Keratinocyte (primary cell): ENCODE results near the gene EXD3. TPM values are rescaled to one million over a fixed set of nuclear protein-coding genes. Genes with fewer than 3 reads are reported as not detected.

ENCODE experiments used
- DNase-seq: peaks from one replicate; pipeline ENCODE4 v3.0.0-alpha.2; 2011; ENCODE audit warnings: low read depth, missing footprints, low spot score
- FAIRE-seq: peaks from 2 replicates; lab custom pipeline; 2011; peaks lifted over from hg19 to GRCh38; lab: Jason Lieb, UNC
- H2AFZ ChIP-seq: 2 replicates; pipeline ENCODE4 v1.6.0; 2012; ENCODE audit warnings: low read length, control low read depth, inconsistent platforms; ENCODE audit not compliant: control insufficient read depth
- H3K27ac ChIP-seq: 2 replicates; pipeline ENCODE4 v1.5.1; 2011; ENCODE audit warnings: low read length; ENCODE audit not compliant: control insufficient read depth, insufficient read depth
- H3K27me3 ChIP-seq: 3 replicates; pipeline ENCODE4 v1.6.0; 2011; ENCODE audit warnings: low read length; ENCODE audit not compliant: control insufficient read depth, insufficient read depth; ENCODE audit errors: extremely low read depth
- H3K36me3 ChIP-seq, 2 experiments: 2 replicates in 1 of 2; 3 replicates in 1 of 2; pipeline ENCODE4 v1.5.1; 2011; ENCODE audit warnings: low read length in 2 of 2, mild to moderate bottlenecking in 1 of 2; ENCODE audit not compliant: control insufficient read depth in 2 of 2, insufficient read depth in 2 of 2; ENCODE audit errors: extremely low read depth in 1 of 2
- H3K4me1 ChIP-seq: 3 replicates; pipeline ENCODE4 v1.5.1; 2011; ENCODE audit warnings: low read length; ENCODE audit not compliant: control insufficient read depth, insufficient read depth; ENCODE audit errors: extremely low read depth
- H3K4me2 ChIP-seq: 3 replicates; pipeline ENCODE4 v1.6.0; 2011; ENCODE audit warnings: low read depth, low read length; ENCODE audit not compliant: control insufficient read depth, insufficient read depth; ENCODE audit errors: extremely low read depth
- H3K4me3 ChIP-seq, 3 experiments: fragments of 200-600 bp in 1 of 3; sonication (generic) in 1 of 3; 2 replicates in 2 of 3; 3 replicates in 1 of 3; pipeline ENCODE4 v1.5.1; 2011 to 2016; ENCODE audit warnings: low read length in 3 of 3, mild to moderate bottlenecking in 3 of 3, control low read depth in 2 of 3, inconsistent platforms in 1 of 3, low read depth in 1 of 3, mixed read lengths in 1 of 3, mixed run types in 1 of 3, moderate library complexity in 1 of 3; ENCODE audit not compliant: control insufficient read depth in 2 of 3, insufficient read depth in 2 of 3; ENCODE audit errors: extremely low read depth in 1 of 3
- H3K79me2 ChIP-seq: 2 replicates; pipeline ENCODE4 v1.6.0; 2012; ENCODE audit warnings: low read length; ENCODE audit not compliant: control insufficient read depth, insufficient read depth
- H3K9ac ChIP-seq: 3 replicates; pipeline ENCODE4 v1.6.0; 2011; ENCODE audit warnings: low read length; ENCODE audit not compliant: control insufficient read depth, insufficient read depth; ENCODE audit errors: extremely low read depth
- H3K9me1 ChIP-seq: 3 replicates; pipeline ENCODE4 v1.6.0; 2011; ENCODE audit warnings: low read length; ENCODE audit not compliant: control insufficient read depth, insufficient read depth; ENCODE audit errors: extremely low read depth
- H3K9me3 ChIP-seq: 2 replicates; pipeline ENCODE4 v1.5.1; 2012; ENCODE audit warnings: low read depth, low read length; ENCODE audit not compliant: control insufficient read depth
- H4K20me1 ChIP-seq: 3 replicates; pipeline ENCODE4 v1.6.0; 2011; ENCODE audit warnings: low read length; ENCODE audit not compliant: control insufficient read depth, insufficient read depth; ENCODE audit errors: extremely low read depth
- CTCF ChIP-seq, 3 experiments: IDR thresholded peaks in 1 of 3; conservative IDR thresholded peaks in 1 of 3; optimal IDR thresholded peaks in 1 of 3; 2 replicates in 2 of 3; 3 replicates in 1 of 3; pipeline versions ENCODE3 to v1.5.1; 2011; ENCODE audit warnings: low read length in 3 of 3, mild to moderate bottlenecking in 3 of 3, moderate library complexity in 2 of 3, control low read depth in 1 of 3, inconsistent platforms in 1 of 3; ENCODE audit not compliant: insufficient read depth in 2 of 3; ENCODE audit errors: extremely low read depth in 1 of 3
- EZH2 ChIP-seq: IDR thresholded peaks from one replicate; pipeline ENCODE4 v1.6.1; 2012; ENCODE audit warnings: inconsistent platforms, mild to moderate bottlenecking, low read length, moderate library complexity
- dilution Hi-C: fragments of 300-500 bp; cut with MboI; formaldehyde crosslinking; loops from one replicate; pipeline ENCODE4 v1.7.0; 2020; ENCODE audit warnings: low sequenced_read_pairs; ENCODE audit not compliant: extremely low pct_ligation_motif_present
- polyA plus RNA-seq, 5 experiments: library from polyadenylated mRNA; depleted of rRNA in 3 of 5; stranded (reverse) in 3 of 5; stranded (forward) in 1 of 5; unstranded in 1 of 5; fragments of >200 nt; gene quantifications; 1 replicate in 1 of 5; 2 replicates in 3 of 5; 3 replicates in 1 of 5; pipeline versions ENCODE4 v1.2.1 to v1.2.3, GENCODE V29; 2011 to 2012; ENCODE audit warnings: missing spikeins in 2 of 5, low read depth in 1 of 5, low replicate concordance in 1 of 5

The EXD3 gene
- polyA plus RNA-seq, 1 donor (not counting 4 experiments of a cell fraction or from before 2014, with no cell fraction given): 1.5 TPM

- Histone ChIP-seq H3K27ac (no peak overlapping the region), H4K20me1 (no peaks in the 10 kb centered on the region), H3K27me3 (no peaks in the 10 kb centered on the region), H3K79me2 (no peaks in the 10 kb centered on the region), H2AFZ (no peak overlapping the region), H3K4me3 (no peak overlapping the region), H3K9me1 (no peaks in the 10 kb centered on the region), H3K4me1 (no peaks in the 10 kb centered on the region), H3K36me3 (no peaks in the 10 kb centered on the region), H3K9ac (no peak overlapping the region), H3K4me2 (no peak overlapping the region), H3K9me3 (no peaks in the 10 kb centered on the region)
- TF ChIP-seq EZH2 (no peak), CTCF (optimal IDR thresholded peaks at IDR 0.05 in 1 of 3, IDR thresholded peaks at IDR 0.05 in 1 of 3, conservative IDR thresholded peaks at IDR 0.05 in 1 of 3; ENCODE audit: extremely low read depth in 1 of 3, insufficient read depth in 2 of 3, low read length in 3 of 3) (no peak)
- FAIRE-seq: no peak
- dilution Hi-C loops: no loop called here
- no peak for DNase-seq
These were observed 30.5 kb downstream of the EXD3 start for GRCh38 chr9:137392232-137393007.

GRCh38 chr9:137391411-137391754, 31.6 kb downstream of the EXD3 start:
- no peaks in the 10 kb centered on the region for H3K27me3 ChIP-seq
- H3K4me1 ChIP-seq: no peaks in the 10 kb centered on the region
- H3K9me3 ChIP-seq: no peaks in the 10 kb centered on the region
- no peak overlapping the region for H3K4me3 ChIP-seq
- no peak overlapping the region for H2AFZ ChIP-seq
- TF ChIP-seq CTCF (optimal IDR thresholded peaks at IDR 0.05 in 1 of 3, IDR thresholded peaks at IDR 0.05 in 1 of 3, conservative IDR thresholded peaks at IDR 0.05 in 1 of 3; ENCODE audit: extremely low read depth in 1 of 3, insufficient read depth in 2 of 3, low read length in 3 of 3) (no peak), EZH2 (no peak)
- no peak overlapping the region for H3K27ac ChIP-seq
- H3K79me2 ChIP-seq: no peaks in the 10 kb centered on the region
- FAIRE-seq (no peak), DNase-seq (no peak)
- H3K36me3 ChIP-seq: no peaks in the 10 kb centered on the region
- H3K4me2 ChIP-seq: no peak overlapping the region
- H3K9ac ChIP-seq: no peak overlapping the region
- no peaks in the 10 kb centered on the region for H3K9me1 ChIP-seq
- no peaks in the 10 kb centered on the region for H4K20me1 ChIP-seq
- dilution Hi-C loops: no loop called here
